Fibroblast of villous mesenchyme (primary cell): ENCODE measurements around the gene ACOXL. TPM values are rescaled to one million over a fixed set of nuclear protein-coding genes. Genes with fewer than 3 reads are reported as not detected.
A peak's percentile ranks its signal among the peaks of the same experiment; 100 is the strongest.

Source experiments
- DNase-seq: peaks from one replicate; pipeline ENCODE4 v3.0.0-alpha.2; 2010; ENCODE audit warnings: low read depth
- H3K4me3 ChIP-seq: 2 replicates; pipeline ENCODE4 v1.5.1; 2011; ENCODE audit warnings: low read depth, mild to moderate bottlenecking, low read length
- total RNA-seq: library from RNA; depleted of rRNA; stranded (reverse); fragments of >200 nt; gene quantifications from 2 replicates; pipeline ENCODE4 v1.2.3, GENCODE V29; 2012
- TF ChIP-seq, protein P1 (sequence below): IDR thresholded peaks from 2 replicates; pipeline ENCODE4 v1.5.1; 2012; ENCODE audit warnings: low read depth, mild to moderate bottlenecking, low read length; ENCODE audit not compliant: insufficient read depth

Gene ACOXL
- total RNA-seq, 1 donor, result not detected

- DNase-seq, result no peak
- H3K4me3 ChIP-seq, result no peak overlapping the region
- TF ChIP-seq, protein P1, sequence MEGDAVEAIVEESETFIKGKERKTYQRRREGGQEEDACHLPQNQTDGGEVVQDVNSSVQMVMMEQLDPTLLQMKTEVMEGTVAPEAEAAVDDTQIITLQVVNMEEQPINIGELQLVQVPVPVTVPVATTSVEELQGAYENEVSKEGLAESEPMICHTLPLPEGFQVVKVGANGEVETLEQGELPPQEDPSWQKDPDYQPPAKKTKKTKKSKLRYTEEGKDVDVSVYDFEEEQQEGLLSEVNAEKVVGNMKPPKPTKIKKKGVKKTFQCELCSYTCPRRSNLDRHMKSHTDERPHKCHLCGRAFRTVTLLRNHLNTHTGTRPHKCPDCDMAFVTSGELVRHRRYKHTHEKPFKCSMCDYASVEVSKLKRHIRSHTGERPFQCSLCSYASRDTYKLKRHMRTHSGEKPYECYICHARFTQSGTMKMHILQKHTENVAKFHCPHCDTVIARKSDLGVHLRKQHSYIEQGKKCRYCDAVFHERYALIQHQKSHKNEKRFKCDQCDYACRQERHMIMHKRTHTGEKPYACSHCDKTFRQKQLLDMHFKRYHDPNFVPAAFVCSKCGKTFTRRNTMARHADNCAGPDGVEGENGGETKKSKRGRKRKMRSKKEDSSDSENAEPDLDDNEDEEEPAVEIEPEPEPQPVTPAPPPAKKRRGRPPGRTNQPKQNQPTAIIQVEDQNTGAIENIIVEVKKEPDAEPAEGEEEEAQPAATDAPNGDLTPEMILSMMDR, result no peak
These were observed 68.4 kb downstream of the ACOXL start for GRCh38 chr2:110800611-110801402.

- TF ChIP-seq, protein P1, result no peak
- no peak overlapping the region for H3K4me3 ChIP-seq
- DNase-seq, result no peak
These were observed 70.0 kb downstream of the ACOXL start for GRCh38 chr2:110802208-110802932.

GRCh38 chr2:110804433-110804832, 72.1 kb downstream of the ACOXL start:
- TF ChIP-seq, protein P1, result no peak
- DNase-seq, result no peak
- H3K4me3 ChIP-seq, result no peak overlapping the region

DNA sequence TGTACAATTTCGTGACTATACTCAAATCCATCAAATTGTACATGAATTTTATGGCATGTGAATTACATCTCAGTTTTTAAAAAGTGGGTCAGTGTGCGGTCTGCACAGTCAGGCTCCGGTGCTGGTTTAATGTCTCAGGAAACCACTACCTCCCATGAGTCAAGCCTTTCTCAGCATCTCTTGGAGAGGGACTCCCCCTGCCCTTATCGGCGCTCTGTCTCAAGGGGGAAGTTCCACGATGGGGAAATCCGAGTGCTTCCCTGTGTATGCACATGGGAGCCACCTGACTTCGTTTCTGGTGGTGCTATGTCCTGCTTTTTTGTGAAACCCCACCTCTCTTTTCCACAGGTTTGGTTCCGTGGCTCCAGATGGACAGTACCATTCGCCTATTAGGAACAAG, 72.5 kb downstream of the ACOXL start:
- DNase-seq, result no peak
- TF ChIP-seq, protein P1, result no peak
- H3K4me3 ChIP-seq, result no peak overlapping the region

GRCh38 chr2:110805894-110806452, 73.6 kb downstream of the ACOXL start:
- H3K4me3 ChIP-seq, result no peak overlapping the region
- TF ChIP-seq, protein P1, result no peak
- no peak for DNase-seq

DNA sequence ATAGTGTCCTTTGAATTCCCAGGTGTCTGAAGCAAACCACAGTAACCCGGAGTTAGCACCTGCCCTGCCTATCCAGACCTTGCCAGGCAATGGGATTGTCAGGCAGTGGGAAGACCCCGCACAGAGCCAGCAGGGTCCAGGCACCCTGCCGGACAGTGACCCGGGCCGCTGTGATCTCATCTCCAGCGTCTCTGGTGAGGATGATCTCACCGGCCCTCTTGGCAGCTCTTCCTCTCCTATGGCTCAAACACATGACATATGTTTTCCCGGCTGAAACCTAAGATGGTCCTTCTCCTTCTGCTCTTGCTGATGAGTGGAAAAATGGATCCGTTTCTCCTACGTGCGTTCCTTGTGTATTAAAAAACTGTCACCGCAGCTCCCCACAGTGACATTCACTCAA, 75.1 kb downstream of the ACOXL start:
- peak; percentile 14 for DNase-seq
- TF ChIP-seq, protein P1, result no peak
- H3K4me3 ChIP-seq, result no peak overlapping the region
